ENCODE data around the gene ARMC2. TPM values are rescaled to one million over a fixed set of nuclear protein-coding genes. Genes with fewer than 3 reads are reported as not detected.
"Not testable (repeated sequence)": the region's sequence is repeated elsewhere in the genome, so short reads cannot be mapped to it uniquely, and the experiment has no call there.

The ARMC2 gene
- total RNA-seq, 3 donors from 2014 or later = 4.3 to 7.9 (median 7.2) TPM

- Histone ChIP-seq H3K27me3 (no peaks in the 10 kb centered on the region), H3K27ac (no peak overlapping the region), H3K9me3 (no peaks in the 10 kb centered on the region), H3K4me1 (no peaks in the 10 kb centered on the region), H3K36me3 (no peaks in the 10 kb centered on the region), H3K4me3 (no peak overlapping the region)
- intact Hi-C loops (cut with DNase I; ENCODE audit: low total_unique reads) = no loop called here
- TF ChIP-seq POLR2AphosphoS5 (IDR thresholded peaks at IDR 0.05) (no peak), CTCF (IDR thresholded peaks at IDR 0.05) (no peak), POLR2A (IDR thresholded peaks at IDR 0.05) (no peak)
- DNase-seq (ENCODE audit: low spot score in 2 of 2) = no peak
Observed at GRCh38 chr6:108806665-108807064, 41.6 kb upstream of the ARMC2 start.

GRCh38 chr6:108807928-108808327 lies 40.3 kb upstream of the ARMC2 start:
- no peaks in the 10 kb centered on the region for H3K4me1 ChIP-seq
- intact Hi-C loops (cut with DNase I; ENCODE audit: low total_unique reads) = no loop called here
- no peak for DNase-seq (ENCODE audit: low spot score in 2 of 2)
- H3K4me3 ChIP-seq = no peak overlapping the region
- TF ChIP-seq POLR2AphosphoS5 (IDR thresholded peaks at IDR 0.05) = no peak
- no peak for TF ChIP-seq POLR2A (IDR thresholded peaks at IDR 0.05)
- TF ChIP-seq CTCF (IDR thresholded peaks at IDR 0.05) = no peak
- no peaks in the 10 kb centered on the region for H3K36me3 ChIP-seq
- no peak overlapping the region for H3K27ac ChIP-seq
- no peaks in the 10 kb centered on the region for H3K9me3 ChIP-seq
- H3K27me3 ChIP-seq = no peaks in the 10 kb centered on the region

GRCh38 chr6:108809211-108809610 lies 39.0 kb upstream of the ARMC2 start:
- H3K9me3 ChIP-seq = no peaks in the 10 kb centered on the region
- no peaks in the 10 kb centered on the region for H3K36me3 ChIP-seq
- intact Hi-C loops (cut with DNase I; ENCODE audit: low total_unique reads) = no loop called here
- no peak overlapping the region for H3K4me3 ChIP-seq
- DNase-seq (ENCODE audit: low spot score in 2 of 2) = no peak
- no peak overlapping the region for H3K27ac ChIP-seq
- H3K27me3 ChIP-seq = no peaks in the 10 kb centered on the region
- H3K4me1 ChIP-seq = no peaks in the 10 kb centered on the region
- TF ChIP-seq POLR2A (IDR thresholded peaks at IDR 0.05) (no peak), POLR2AphosphoS5 (IDR thresholded peaks at IDR 0.05) (no peak), CTCF (IDR thresholded peaks at IDR 0.05) (no peak)

- Histone ChIP-seq H3K9me3 (no peaks in the 10 kb centered on the region), H3K36me3 (no peaks in the 10 kb centered on the region), H3K4me3 (no peak overlapping the region), H3K4me1 (no peaks in the 10 kb centered on the region), H3K27ac (no peak overlapping the region), H3K27me3 (no peaks in the 10 kb centered on the region)
- TF ChIP-seq CTCF (IDR thresholded peaks at IDR 0.05) (no peak), POLR2AphosphoS5 (IDR thresholded peaks at IDR 0.05) (no peak), POLR2A (IDR thresholded peaks at IDR 0.05) (no peak)
- DNase-seq (ENCODE audit: low spot score in 2 of 2) = no peak
- intact Hi-C loops (cut with DNase I; ENCODE audit: low total_unique reads) = no loop called here
Observed at GRCh38 chr6:108810057-108810643, 38.1 kb upstream of the ARMC2 start.

GRCh38 chr6:108811490-108811889 lies 36.7 kb upstream of the ARMC2 start:
- H3K4me3 ChIP-seq = no peak overlapping the region
- no peak for TF ChIP-seq POLR2A (IDR thresholded peaks at IDR 0.05)
- no peak for TF ChIP-seq CTCF (IDR thresholded peaks at IDR 0.05)
- no peak for TF ChIP-seq POLR2AphosphoS5 (IDR thresholded peaks at IDR 0.05)
- intact Hi-C loops (cut with DNase I; ENCODE audit: low total_unique reads) = no loop called here
- H3K4me1 ChIP-seq = no peaks in the 10 kb centered on the region
- no peaks in the 10 kb centered on the region for H3K27me3 ChIP-seq
- H3K27ac ChIP-seq = no peak overlapping the region
- no peaks in the 10 kb centered on the region for H3K9me3 ChIP-seq
- DNase-seq (ENCODE audit: low spot score in 2 of 2) = no peak
- no peaks in the 10 kb centered on the region for H3K36me3 ChIP-seq

GRCh38 chr6:108813218-108813617 lies 35.0 kb upstream of the ARMC2 start:
- H3K27ac ChIP-seq; H3K27me3 ChIP-seq; H3K4me1 ChIP-seq; intact Hi-C loops (cut with DNase I; ENCODE audit: low total_unique reads); H3K36me3 ChIP-seq; DNase-seq (ENCODE audit: low spot score in 2 of 2); H3K4me3 ChIP-seq; H3K9me3 ChIP-seq: not testable (repeated sequence)

- H3K4me1 ChIP-seq; H3K4me3 ChIP-seq; H3K9me3 ChIP-seq; H3K36me3 ChIP-seq; intact Hi-C loops (cut with DNase I; ENCODE audit: low total_unique reads); H3K27ac ChIP-seq; H3K27me3 ChIP-seq; DNase-seq (ENCODE audit: low spot score in 2 of 2): not testable (repeated sequence)
Observed at GRCh38 chr6:108817276-108817675, 30.9 kb upstream of the ARMC2 start.
